ENCODE results near the gene D2HGDH.
"Not testable (repeated sequence)": the region's sequence is repeated elsewhere in the genome, so short reads cannot be mapped to it uniquely, and the experiment has no call there.

D2HGDH gene

GRCh38 chr2:241817126-241817820 lies 82.8 kb downstream of the D2HGDH start:
- in situ Hi-C loops (cut with MboI; ENCODE audit: low sequenced_read_pairs) = no loop called here

GRCh38 chr2:241817821-241818215 lies 83.4 kb downstream of the D2HGDH start:
- in situ Hi-C loops (cut with MboI; ENCODE audit: low sequenced_read_pairs) = not testable (repeated sequence)

Measured in hTERT RPE-1 (cell line).